Measurements from ENCODE around the gene PDE9A. TPM values are rescaled to one million over a fixed set of nuclear protein-coding genes. Genes with fewer than 3 reads are reported as not detected.
A peak's percentile ranks its signal among the peaks of the same experiment; 100 is the strongest.
"Not testable (repeated sequence)": the region's sequence is repeated elsewhere in the genome, so short reads cannot be mapped to it uniquely, and the experiment has no call there.

PDE9A gene
- total RNA-seq, 2 donors from 2014 or later, result 3.0 to 6.0 TPM

DNA sequence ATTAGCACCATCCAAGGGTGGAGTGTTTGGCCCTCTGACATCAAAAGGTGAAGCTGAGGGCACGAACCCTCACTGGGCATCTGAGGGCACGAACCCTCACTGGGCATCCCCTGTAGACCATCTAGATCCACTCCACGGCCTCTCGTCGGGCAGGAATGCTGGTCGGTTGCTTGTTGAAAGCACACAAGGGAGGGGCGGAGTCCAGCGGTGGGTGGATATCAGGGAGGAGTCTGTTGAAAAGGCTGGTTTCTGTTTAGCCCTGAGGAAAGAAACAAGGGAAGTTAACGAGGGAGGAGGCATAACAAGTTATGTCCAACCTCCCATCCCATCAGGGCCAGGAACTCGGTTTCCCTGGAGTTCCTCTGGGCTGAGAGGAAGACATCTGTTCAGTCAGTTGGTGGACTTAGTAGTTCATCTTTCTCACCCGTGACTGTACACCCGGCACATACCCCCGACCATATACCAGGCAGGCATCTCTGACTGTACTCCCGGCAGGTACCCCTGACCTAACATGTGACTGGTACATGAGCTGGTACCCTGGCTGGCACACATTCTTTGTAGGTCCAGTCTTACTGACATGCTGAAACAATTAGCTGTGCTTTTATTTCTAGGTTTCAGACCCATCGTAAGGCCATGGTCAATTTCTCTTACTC, 32.1 kb upstream of the PDE9A start:
- no peak for DNase-seq
- peak in 1 of 2 donors; percentile 35 for ATAC-seq
- intact Hi-C loops (cut with DNase I), result no loop called here

DNA sequence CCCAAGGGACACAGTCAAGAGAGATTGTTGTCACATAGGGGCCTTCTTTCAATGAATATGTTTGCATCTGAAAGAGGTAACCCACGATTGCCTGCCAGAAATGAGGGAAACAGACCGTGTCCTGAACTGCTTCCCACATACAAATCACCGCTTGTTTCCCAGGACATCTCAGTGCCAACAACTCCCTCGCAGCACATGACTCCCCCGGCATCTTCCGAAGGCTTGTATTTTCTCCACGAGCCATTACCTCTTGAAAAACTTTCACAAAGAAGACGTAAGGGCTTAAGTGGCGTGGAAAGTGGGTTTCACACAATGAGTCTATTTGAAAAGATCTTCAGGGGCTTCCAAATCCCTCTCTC, 31.6 kb upstream of the PDE9A start:
- ATAC-seq (no peak), DNase-seq (no peak)
- intact Hi-C loops (cut with DNase I), result no loop called here

DNA sequence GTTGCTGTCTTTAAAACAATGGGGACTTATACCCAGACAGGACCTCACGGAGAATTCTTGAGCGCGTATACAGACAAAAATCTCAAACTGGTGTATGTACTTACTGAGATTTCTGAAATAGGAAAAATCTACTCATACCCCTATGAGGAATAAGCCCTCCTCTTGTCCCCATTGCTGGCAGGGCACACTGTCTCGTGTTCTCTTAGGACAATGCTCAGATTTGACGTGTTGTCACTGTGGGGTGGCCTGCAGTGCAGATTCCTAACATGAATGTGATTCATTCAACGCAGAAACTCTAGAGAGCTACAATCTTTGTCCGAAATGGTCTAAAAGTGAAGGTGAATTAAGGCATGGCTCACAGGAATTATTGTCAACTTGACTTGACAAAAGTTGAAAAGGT, 31.1 kb upstream of the PDE9A start:
- no peak for DNase-seq
- no peak for ATAC-seq
- intact Hi-C loops (cut with DNase I), result no loop called here

DNA sequence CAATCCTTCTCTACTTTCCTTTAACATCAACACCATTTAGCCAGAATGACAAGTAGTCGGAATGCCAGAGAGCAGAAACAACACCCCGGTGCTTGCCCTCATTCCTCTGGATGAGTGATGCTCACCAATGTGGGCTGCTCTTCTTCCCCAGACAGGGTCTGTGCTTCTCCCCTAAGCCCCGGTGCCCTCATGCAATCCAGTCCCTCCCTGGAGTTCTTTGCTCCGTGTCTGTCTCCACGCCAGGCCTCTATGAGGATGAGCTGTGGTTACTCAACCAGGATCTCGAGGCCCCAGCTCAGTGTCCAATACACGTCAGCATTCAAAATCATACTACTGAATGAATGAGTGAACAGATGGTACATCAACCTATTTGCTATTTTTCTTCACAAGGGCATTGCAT, 29.7 kb upstream of the PDE9A start:
- DNase-seq, result no peak
- intact Hi-C loops (cut with DNase I), result no loop called here
- ATAC-seq, result no peak

DNA sequence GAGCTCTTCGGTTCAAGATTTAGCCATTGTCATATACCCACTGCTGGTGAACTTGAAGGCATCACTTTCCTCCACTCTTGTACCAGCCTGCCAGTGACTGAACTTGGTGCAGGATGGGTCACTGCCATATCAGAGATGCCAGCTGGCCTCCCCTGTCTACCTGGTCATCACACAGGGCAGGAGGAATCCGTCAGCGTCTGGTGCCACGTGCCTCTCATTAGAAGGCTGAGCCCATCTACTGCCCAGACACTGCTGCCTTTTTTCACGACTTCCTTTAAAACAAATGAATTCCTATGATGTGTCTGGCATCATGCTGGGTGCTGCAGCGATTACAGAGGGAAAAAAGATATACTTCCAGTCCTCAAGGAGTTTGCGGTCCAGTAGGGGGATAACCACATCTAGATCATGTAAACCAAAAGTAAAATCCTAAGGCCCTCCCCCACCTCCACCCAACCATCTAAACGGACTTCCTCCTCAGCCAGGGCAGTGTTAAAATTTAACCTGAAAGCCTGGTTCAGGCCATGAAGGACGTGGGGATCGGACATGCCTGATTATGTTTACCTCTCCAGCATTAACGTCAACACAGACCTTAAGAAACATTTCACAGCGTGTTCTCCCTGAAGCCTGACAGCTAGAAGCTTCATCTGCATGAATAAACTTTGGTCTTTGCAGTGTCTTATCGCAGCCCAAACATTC, 29.2 kb upstream of the PDE9A start:
- no peak for ATAC-seq
- intact Hi-C loops (cut with DNase I), result no loop called here

DNA sequence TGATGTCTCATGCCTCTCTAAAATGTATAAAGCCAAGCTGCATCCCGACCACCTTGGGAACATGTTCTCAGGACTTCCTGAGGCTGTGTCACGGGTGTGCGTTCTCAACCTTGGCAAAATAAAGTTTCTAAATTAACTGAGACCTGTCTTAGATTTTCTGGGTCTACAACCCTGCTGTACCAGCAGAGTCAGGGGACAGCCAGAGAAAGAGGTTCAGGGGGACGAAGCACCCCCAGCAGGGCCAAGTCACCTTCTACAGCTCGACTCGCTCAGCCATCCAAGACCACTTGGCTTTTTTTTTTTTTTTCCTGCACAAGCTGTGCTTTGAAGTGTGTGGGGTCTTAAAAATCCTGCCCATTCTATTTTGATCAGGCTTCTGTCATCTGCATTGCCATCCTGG, 28.5 kb upstream of the PDE9A start:
- ATAC-seq, result no peak

More for the DNA sequence above, 29.2 kb upstream of the PDE9A start:
- no peak for DNase-seq

DNA sequence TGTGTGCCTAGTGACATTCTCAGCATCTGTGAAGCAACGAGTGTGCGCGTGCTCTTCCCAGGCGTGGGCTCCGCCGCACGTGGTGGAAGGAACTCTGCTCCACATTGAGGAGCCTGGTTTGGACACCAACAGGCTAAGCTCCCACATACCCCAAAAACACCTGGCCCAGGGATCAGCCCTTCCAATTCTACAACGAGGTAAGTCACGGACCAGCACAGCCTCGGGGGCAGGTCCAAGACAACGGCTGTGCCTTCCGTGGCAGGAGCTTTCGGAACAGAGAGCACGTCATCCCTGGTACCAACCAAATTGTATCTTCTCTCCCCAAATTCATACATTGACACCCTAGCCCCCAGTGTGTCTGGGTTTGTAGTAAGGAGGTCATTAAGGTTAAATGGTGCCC, 27.2 kb upstream of the PDE9A start:
- intact Hi-C loops (cut with DNase I), result no loop called here
- ATAC-seq (no peak), DNase-seq (no peak)

More for the DNA sequence above, 28.5 kb upstream of the PDE9A start:
- intact Hi-C loops (cut with DNase I), result no loop called here
- DNase-seq, result no peak

DNA sequence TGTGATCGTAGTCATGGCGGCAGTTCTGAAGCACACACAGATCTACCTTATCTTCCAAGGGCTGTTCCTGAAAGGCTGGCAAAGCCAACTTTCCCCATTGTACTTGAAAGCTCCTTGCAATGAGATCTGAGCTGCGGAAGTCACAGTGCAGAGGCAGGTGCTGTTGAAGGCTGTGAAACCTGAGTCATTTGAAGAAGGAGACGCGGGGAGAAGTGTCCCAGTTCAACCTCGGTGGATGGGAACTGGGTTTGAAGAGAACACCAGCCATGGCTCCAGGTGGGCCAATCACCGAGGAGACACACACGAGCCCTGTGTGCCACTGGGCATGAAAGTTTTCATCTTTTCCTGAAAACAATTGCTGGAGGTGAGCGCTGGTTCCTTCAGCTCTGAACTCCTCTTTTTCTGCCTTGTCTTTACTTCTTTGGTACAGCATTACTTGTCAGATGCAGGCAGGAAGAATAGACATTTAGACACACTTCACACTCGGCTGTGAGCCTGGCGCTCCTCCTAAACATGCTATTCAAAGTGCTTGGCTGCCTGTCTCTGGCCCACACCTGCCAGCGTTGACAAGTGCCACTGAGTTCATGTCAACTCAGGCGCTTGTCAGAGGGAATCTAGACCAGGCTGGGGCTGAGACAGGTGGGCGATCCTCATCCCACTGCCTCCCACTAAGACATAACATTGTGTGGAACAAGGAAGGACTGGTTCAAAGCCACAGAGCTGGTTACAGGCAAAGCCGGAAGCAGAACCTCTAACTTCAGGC, 25.7 kb upstream of the PDE9A start:
- DNase-seq, result peak; percentile 64
- intact Hi-C loops (cut with DNase I), result no loop called here
- ATAC-seq, result peak; percentile 85 to 94

DNA sequence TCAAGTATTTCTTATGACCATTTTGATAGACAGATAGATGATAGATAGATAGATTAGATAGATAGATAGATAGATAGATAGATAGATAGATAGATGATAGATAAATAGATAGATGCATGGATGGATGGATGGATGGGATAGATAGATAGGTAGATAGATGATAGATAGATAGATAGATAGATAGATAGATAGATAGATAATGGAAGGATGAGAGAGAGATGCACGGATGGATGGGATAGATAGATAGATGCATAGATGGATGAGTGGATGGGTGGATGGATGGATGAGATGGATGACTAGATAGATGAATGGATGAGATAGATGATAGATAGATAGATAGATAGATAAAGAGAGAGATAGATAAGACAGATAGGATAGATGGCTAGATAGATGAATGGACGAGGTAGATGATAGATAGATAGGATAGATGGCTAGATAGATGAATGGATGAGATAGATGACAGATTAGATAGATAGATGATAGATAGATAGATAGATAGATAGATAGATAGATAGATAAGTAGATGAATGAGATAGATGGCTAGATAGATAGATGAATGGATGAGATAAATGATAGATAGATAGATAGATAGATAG, 24.9 kb upstream of the PDE9A start:
- intact Hi-C loops (cut with DNase I); ATAC-seq; DNase-seq: not testable (repeated sequence)

DNA sequence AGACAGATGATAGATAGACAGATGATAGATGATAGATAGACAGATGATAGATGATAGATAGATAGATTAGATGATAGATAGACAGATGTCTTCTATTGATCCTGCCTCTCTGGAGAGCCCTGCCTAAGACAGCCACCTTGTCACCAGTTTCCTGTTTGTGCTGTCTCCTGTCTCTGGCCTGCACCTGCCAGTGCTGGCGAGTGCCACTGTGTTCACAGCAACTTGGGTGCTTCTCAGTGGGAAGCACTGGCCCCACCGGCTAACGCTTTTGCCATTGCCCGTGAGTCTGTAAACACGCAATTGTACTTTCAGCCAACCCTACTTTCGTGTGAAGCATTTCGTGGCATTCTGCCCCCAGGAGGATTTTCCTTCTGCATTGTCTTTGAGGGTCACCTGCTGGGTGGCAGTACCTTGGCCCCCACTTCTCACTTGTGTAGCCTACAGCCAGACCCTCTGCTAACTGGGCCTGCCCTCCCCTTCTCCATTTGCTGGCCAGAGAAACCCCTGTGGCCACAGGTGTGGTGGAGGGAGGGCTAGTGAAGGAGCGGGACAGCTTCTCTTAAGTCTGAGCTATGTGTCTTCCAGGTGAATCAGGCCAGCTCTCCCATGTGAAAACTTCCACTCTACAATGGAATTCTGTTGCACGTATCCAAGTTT, 23.4 kb upstream of the PDE9A start:
- DNase-seq (no peak), ATAC-seq (no peak)
- intact Hi-C loops (cut with DNase I), result no loop called here

DNA sequence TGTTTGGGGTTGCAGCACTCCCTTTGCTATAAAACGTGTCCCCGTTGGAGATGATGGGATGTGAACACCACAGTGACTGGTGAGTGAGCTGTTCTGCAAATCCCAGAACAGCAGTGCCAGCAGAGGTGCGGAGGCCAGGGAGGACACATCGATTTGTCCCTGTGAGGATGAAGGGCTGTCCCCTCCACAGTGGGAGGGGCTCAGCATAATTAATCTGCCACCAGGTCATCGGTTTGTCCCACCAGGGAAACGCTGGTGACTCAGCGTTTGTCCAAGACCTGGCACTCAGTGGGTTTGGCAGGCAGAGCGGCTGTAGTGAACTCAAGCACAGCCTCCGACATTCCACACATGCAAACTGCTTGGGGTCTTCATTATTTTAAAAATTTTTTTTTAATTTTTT, 22.8 kb upstream of the PDE9A start:
- intact Hi-C loops (cut with DNase I), result no loop called here
- DNase-seq (no peak), ATAC-seq (peak in 1 of 2 donors; percentile 16)

DNA sequence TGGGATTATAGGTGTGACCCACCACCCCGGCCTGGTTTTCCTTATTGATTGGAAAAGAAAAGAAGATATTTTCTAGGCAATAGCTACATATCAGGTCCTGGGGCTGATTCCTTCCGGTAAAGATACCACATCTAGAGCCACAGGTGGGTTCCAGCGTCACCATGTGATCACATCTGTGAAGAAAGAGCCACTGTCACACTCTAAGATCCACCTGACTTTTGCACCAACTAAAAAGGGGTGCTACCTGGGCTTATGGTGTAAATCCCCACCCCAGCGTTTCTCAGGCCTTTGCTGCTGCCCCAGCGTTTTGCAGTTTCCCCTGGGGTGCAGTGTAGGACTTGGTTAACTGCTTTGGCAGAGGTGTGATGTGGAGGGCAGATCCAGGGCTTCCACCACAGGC, 22.3 kb upstream of the PDE9A start:
- intact Hi-C loops (cut with DNase I), result no loop called here
- DNase-seq (no peak), ATAC-seq (no peak)

DNA sequence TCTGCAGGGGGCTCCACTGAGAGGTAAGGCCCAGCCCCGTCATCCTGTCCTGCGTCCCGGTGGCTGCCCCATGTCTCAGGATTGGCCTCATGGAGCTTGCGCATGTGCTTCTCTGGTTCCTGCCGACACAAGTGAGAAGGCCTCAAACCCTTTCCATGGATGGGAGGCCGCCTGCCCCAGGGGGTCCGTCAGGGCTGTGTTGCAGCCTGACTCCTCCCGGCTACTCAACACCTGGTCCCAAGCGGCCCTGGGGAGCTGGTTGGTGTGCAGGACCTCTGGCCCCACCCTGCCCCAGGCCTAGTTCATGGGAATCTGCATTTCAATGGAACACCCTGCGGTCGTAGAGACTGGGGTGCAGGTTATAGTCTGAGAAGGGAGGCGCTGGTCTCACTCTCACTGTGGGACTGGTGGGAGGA, 21.1 kb upstream of the PDE9A start:
- no peak for ATAC-seq
- intact Hi-C loops (cut with DNase I), result no loop called here
- DNase-seq, result no peak

DNA sequence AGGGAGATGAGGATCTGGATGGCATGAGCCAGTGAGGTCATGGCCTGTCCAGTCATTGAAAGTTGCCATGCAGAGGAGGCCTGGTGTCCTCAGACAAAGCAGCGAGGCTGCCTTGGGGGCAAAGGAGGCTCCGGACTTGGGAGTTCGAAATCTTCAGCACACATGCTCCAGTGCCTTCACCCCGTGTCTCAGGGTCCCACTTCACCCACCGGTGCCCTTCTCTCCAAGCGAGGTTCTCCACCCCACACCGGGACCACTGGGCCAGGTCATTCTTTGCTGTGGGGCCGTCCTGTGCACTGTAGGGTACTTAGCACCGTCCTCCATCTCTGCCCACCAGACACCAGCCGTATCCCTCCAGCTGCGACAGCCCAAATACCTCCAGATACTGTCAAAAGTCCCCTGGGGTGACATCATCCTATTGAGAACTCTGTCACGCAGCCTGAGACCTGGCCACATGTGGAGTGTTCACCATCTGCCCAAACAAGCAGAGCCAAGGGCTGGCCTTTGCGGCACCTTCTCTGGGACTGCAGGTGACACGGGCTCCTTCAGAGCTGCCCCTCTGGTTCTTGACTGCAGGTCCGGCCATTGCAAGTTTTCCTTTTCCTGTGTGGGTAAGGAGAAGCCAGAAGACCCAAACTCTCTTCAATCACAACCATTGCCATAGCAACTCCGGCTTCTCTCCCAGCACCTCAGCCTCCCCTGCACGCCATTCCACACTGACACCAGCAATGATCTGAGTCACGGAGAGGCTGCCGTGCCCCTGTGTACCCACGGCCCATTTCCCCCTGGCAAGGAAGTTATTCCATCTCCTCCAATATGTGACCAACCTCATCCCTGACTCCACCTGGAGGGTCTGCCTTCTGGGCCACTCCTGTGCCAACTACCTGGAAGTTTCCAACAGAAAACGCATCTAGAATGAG, 20.4 kb upstream of the PDE9A start:
- DNase-seq (no peak), ATAC-seq (no peak)
- intact Hi-C loops (cut with DNase I), result no loop called here

DNA sequence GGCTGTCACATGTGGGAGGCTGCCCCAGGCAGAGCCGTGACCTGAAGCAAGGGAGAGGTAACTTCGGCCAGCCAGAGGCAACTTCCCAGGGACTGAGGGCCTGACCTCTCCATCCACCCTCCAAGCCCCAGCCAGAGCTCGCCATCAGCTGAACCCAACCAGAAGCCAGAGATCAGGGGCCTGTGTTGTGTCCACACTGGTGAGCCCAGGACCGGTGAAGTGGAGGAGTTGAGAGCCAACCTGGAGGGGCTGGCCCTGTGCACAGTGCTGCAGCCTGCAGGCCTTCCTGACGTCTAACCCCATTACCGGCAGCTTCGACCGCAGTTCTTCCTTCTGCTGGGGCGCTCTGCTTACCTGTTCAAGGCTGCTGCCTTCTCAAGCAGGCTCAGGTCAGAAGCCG, 19.6 kb upstream of the PDE9A start:
- no peak for DNase-seq
- intact Hi-C loops (cut with DNase I), result no loop called here
- ATAC-seq, result no peak

DNA sequence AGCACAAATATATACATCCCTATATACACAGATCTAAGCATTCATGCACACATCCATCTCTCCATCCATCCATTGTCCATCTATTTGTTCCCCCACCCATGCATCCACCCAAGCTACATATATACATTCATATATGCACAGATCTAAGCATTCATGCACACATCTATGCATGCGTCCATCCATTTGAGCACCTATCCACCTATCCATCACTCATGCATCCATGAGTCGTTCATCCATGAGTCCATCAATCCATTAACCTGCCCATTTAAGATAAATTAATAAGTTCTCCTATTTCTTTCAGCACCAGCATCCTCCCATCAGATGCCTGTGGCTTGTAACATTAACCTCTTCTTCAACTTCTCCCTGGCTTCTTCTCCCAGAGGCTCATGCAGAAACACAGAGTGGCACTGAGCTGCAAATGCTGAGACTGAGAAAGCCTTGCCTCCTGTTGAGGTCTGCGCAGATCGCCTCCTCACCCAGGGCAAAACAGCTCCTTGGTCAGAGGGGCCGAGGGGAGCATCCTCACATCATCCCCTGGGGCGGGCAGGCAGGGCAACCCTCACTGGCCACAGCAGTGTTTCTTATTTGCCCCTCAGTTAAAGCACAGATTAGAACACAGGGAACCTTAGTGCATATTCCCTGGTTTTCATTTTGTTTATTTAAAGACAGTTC, 17.4 kb upstream of the PDE9A start:
- intact Hi-C loops (cut with DNase I), result no loop called here
- ATAC-seq, result no peak
- DNase-seq, result no peak

DNA sequence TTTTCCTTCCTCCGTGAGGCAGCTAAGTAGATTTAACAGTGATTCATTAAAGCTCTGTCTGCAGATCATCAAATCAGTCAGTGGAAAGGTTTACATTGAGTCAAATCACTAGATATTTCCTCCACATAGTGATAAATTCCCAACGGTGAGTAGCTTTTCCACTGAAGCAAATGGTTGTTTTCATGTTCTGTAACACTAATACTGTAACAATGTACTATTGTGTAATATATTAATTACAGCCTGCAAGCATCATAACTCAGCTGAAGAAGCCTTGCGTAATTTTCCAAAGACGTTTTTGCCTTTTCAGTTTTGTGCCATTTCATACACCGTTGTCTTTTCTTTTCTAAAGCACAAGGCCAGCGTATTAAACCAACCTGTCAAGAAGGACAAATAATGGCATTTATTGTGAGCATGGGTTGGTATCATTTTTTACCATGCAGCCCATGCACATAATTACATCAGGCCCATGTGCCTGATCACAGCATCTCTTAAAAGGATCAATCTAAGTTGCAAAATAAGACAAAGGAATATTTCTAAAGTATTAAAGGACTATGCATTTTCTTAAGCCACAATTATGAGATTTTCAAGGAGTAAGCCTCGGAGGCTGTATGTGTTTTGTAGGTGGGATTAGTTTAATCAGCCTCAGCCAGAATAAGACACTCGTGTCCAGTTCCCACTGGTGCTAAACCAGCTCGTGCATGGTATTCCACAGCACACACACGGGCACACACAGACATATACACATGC, 16.7 kb upstream of the PDE9A start:
- intact Hi-C loops (cut with DNase I), result no loop called here
- ATAC-seq, result peak in 1 of 2 donors; percentile 71
- no peak for DNase-seq

All from left cardiac atrium (tissue), 4 donors.